GM12878 (cell line): ENCODE measurements around the gene LSAMP. TPM values are rescaled to one million over a fixed set of nuclear protein-coding genes. Genes with fewer than 3 reads are reported as not detected.

ENCODE experiments used
- ATAC-seq: fragments of 200-7000 bp; cut with Tn5 transposase; 3 replicates; pipeline ENCODE4 v1.9.1; 2020; ENCODE audit warnings: mild to moderate bottlenecking, moderate library complexity
- BruUV-seq: library from RNA; stranded (reverse); fragments of 400-500 nt; replicated peaks from 2 replicates; lab custom pipeline; 2021; lab: Mats Ljungman, UMichigan
- CTCF ChIA-PET: fragments of 300-600 bp; sonication (Branson Sonifier 250); formaldehyde crosslinking; extraction: SDS; loops from one replicate; lab custom pipeline; 2021; ENCODE audit warnings: inconsistent platforms; lab: Yijun Ruan, JAX
- POLR2A ChIA-PET: fragments of 350-600 bp; formaldehyde crosslinking; extraction: SDS; loops from one replicate; lab custom pipeline; 2021; ENCODE audit warnings: inconsistent platforms; lab: Charles Lee
- RAD21 ChIA-PET: fragments of 300-600 bp; sonication (Branson Sonifier 250); formaldehyde crosslinking; loops from one replicate; lab custom pipeline; 2023; ENCODE audit warnings: antibody characterized with exemption; ENCODE audit not compliant: unreplicated experiment; lab: Charles Lee
- SMC1A ChIA-PET: fragments of 300-600 bp; sonication (Branson Sonifier 250); formaldehyde crosslinking; loops from one replicate; lab custom pipeline; 2023; ENCODE audit not compliant: unreplicated experiment, uncharacterized antibody; lab: Charles Lee
- DNase-seq: peaks from one replicate; pipeline ENCODE4 v3.0.0-alpha.2; 2011; ENCODE audit warnings: low read depth, low spot score
- FAIRE-seq: peaks from 3 replicates; lab custom pipeline; 2011; peaks lifted over from hg19 to GRCh38; lab: Jason Lieb, UNC
- H2AFZ ChIP-seq: 2 replicates; pipeline ENCODE4 v1.6.0; 2011; ENCODE audit warnings: low read depth, low read length, control low read depth; ENCODE audit not compliant: control insufficient read depth
- H3K27ac ChIP-seq: 2 replicates; pipeline ENCODE4 v1.5.1; 2011; ENCODE audit warnings: control low read depth; ENCODE audit not compliant: control insufficient read depth, insufficient read depth
- H3K27me3 ChIP-seq, 2 experiments: replicated peaks in 1 of 2; 2 replicates each; pipeline versions ENCODE4 v1.6.0 to v1.6.1; 2011; ENCODE audit warnings: low read length in 1 of 2; ENCODE audit not compliant: control insufficient read depth in 2 of 2, insufficient read depth in 2 of 2
- H3K36me3 ChIP-seq, 2 experiments: 2 replicates each; pipeline ENCODE4 v1.5.1; 2011; ENCODE audit warnings: low read length in 1 of 2; ENCODE audit not compliant: control insufficient read depth in 2 of 2, insufficient read depth in 2 of 2
- H3K4me1 ChIP-seq: 2 replicates; pipeline ENCODE4 v1.6.1; 2011; ENCODE audit warnings: mild to moderate bottlenecking, low read length, moderate library complexity, mixed read lengths; ENCODE audit not compliant: control insufficient read depth, insufficient read depth
- H3K4me2 ChIP-seq: 2 replicates; pipeline ENCODE4 v1.6.0; 2011; ENCODE audit warnings: control low read depth; ENCODE audit not compliant: control insufficient read depth, insufficient read depth
- H3K4me3 ChIP-seq: fragments of 200-600 bp; sonication (generic); 2 replicates; pipeline ENCODE4 v1.5.1; 2016
- H3K79me2 ChIP-seq: 2 replicates; pipeline ENCODE4 v1.6.0; 2011; ENCODE audit warnings: low read length; ENCODE audit not compliant: control insufficient read depth, insufficient read depth
- H3K9ac ChIP-seq: 2 replicates; pipeline ENCODE4 v1.8.0; 2011; ENCODE audit warnings: low read length, control low read depth, mixed read lengths; ENCODE audit not compliant: control insufficient read depth, insufficient read depth
- H3K9me3 ChIP-seq: replicated peaks from 3 replicates; pipeline ENCODE4 v1.5.1; 2011; ENCODE audit warnings: mild to moderate bottlenecking, low read length; ENCODE audit not compliant: control insufficient read depth, insufficient read depth
- H4K20me1 ChIP-seq: 2 replicates; pipeline ENCODE4 v1.6.0; 2011; ENCODE audit not compliant: control insufficient read depth, insufficient read depth
- CBX5 ChIP-seq: sonication (generic); IDR thresholded peaks from 2 replicates; pipeline ENCODE4 v1.6.1; 2016; ENCODE audit warnings: low read depth, moderate library complexity, mild to moderate bottlenecking, inconsistent platforms
- HDAC6 ChIP-seq: fragments of 200-600 bp; sonication (generic); IDR thresholded peaks from one replicate; pipeline ENCODE4 v1.8.0; 2017; ENCODE audit warnings: antibody characterized with exemption; ENCODE audit not compliant: unreplicated experiment
- NR2C2 ChIP-seq: IDR thresholded peaks from 2 replicates; pipeline ENCODE4 v1.6.1; 2011; ENCODE audit warnings: borderline replicate concordance, low read depth; ENCODE audit not compliant: control insufficient read depth, insufficient read length
- PAX8 ChIP-seq: fragments of 450-650 bp; IDR thresholded peaks from 2 replicates; pipeline ENCODE4 v1.6.1; 2017; ENCODE audit warnings: mild to moderate bottlenecking, moderate library complexity
- POLR2AphosphoS5 ChIP-seq: IDR thresholded peaks from 2 replicates; pipeline ENCODE4 v1.6.1; 2011; ENCODE audit warnings: mild to moderate bottlenecking, low read length, inconsistent platforms
- RBBP5 ChIP-seq: fragments of 200-600 bp; sonication (generic); conservative IDR thresholded peaks from 2 replicates; pipeline ENCODE4 v1.6.1; 2016
- in situ Hi-C: fragments of 300-500 bp; cut with MboI; formaldehyde crosslinking; loops from 9 replicates; pipeline ENCODE4 v1.14.3; 2018; ENCODE audit warnings: mixed read lengths
- intact Hi-C: fragments of 100-400 bp; cut with micrococcal nuclease; formaldehyde crosslinking; loops from one replicate; pipeline ENCODE4 v1.14.2; 2022; ENCODE audit not compliant: unreplicated experiment
- polyA plus RNA-seq, 11 experiments: library from polyadenylated mRNA; depleted of rRNA in 4 of 11; unstranded in 6 of 11; stranded (reverse) in 5 of 11; fragments of >200 nt; fragmentation: Nextera tagmentation in 4 of 11; fragmentation: Illumina TruSeq in 1 of 11; extraction: Ambion mirVana in 4 of 11; extraction: Trizol in 1 of 11; gene quantifications; 1 replicate in 1 of 11; 2 replicates in 10 of 11; pipeline versions ENCODE4 v1.2.1 to v1.2.3, GENCODE V29; 2011 to 2016; ENCODE audit warnings: inconsistent platforms in 2 of 11, missing spikeins in 2 of 11, low read depth in 1 of 11
- total RNA-seq, 4 experiments: library from RNA; depleted of rRNA in 3 of 4; stranded (reverse); fragments of >200 nt in 3 of 4; fragmentation: Illumina TruSeq in 1 of 4; extraction: Trizol in 1 of 4; gene quantifications; 2 replicates each; pipeline versions ENCODE4 v1.2.1 to v1.2.3, GENCODE V29; 2013 to 2021
- TF ChIP-seq, protein P1 (sequence below): fragments of 450-650 bp; IDR thresholded peaks from 2 replicates; pipeline ENCODE4 v1.6.1; 2017; ENCODE audit warnings: mild to moderate bottlenecking, moderate library complexity

Gene LSAMP
- total and polyA plus RNA-seq, 10 of the 15 experiments (the other 5 are each of a cell fraction or from before 2014, with no cell fraction given) = 2.0 to 12.7 (median 6.5) TPM

- in situ Hi-C loops = no loop called here
- no peak for DNase-seq
- Histone ChIP-seq H3K9me3 (no peaks in the 10 kb centered on the region), H3K79me2 (no peaks in the 10 kb centered on the region), H3K4me2 (no peak overlapping the region), H3K4me3 (no peak overlapping the region), H3K4me1 (no peaks in the 10 kb centered on the region), H3K27ac (no peak overlapping the region), H3K27me3 (no peaks in the 10 kb centered on the region)
- intact Hi-C loops = no loop called here
- no peak for ATAC-seq
- no TSS peak for BruUV-seq
- RAD21 ChIA-PET = no interaction called here
- CTCF ChIA-PET = no interaction called here
- TF ChIP-seq PAX8 (no peak), HDAC6 (no peak), CBX5 (no peak), NR2C2 (no peak), RBBP5 (no peak), POLR2AphosphoS5 (no peak)
- TF ChIP-seq, protein P1, sequence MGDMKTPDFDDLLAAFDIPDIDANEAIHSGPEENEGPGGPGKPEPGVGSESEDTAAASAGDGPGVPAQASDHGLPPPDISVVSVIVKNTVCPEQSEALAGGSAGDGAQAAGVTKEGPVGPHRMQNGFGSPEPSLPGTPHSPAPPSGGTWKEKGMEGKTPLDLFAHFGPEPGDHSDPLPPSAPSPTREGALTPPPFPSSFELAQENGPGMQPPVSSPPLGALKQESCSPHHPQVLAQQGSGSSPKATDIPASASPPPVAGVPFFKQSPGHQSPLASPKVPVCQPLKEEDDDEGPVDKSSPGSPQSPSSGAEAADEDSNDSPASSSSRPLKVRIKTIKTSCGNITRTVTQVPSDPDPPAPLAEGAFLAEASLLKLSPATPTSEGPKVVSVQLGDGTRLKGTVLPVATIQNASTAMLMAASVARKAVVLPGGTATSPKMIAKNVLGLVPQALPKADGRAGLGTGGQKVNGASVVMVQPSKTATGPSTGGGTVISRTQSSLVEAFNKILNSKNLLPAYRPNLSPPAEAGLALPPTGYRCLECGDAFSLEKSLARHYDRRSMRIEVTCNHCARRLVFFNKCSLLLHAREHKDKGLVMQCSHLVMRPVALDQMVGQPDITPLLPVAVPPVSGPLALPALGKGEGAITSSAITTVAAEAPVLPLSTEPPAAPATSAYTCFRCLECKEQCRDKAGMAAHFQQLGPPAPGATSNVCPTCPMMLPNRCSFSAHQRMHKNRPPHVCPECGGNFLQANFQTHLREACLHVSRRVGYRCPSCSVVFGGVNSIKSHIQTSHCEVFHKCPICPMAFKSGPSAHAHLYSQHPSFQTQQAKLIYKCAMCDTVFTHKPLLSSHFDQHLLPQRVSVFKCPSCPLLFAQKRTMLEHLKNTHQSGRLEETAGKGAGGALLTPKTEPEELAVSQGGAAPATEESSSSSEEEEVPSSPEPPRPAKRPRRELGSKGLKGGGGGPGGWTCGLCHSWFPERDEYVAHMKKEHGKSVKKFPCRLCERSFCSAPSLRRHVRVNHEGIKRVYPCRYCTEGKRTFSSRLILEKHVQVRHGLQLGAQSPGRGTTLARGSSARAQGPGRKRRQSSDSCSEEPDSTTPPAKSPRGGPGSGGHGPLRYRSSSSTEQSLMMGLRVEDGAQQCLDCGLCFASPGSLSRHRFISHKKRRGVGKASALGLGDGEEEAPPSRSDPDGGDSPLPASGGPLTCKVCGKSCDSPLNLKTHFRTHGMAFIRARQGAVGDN = no peak
- TF ChIP-seq, all 136 proteins: peak for 0
- ChIA-PET SMC1A (no interaction called here), POLR2A (interaction anchor here (0.6 kb wide), 1 partner anchor 133 kb away, joined by 3 read pairs; no protein-coding TSS in a partner anchor)
- no peak overlapping the region for H2AFZ ChIP-seq
- H4K20me1 ChIP-seq = no peaks in the 10 kb centered on the region
- H3K9ac ChIP-seq = no peak overlapping the region
- FAIRE-seq = no peak
- H3K36me3 ChIP-seq = no peaks in the 10 kb centered on the region
Measured at GRCh38 chr3:115761927-115762305, 683.4 kb downstream of the LSAMP start.
